T-helper 2 cell (primary cell): ENCODE data around the gene ALOXE3.
"Not testable (repeated sequence)": the region's sequence is repeated elsewhere in the genome, so short reads cannot be mapped to it uniquely, and the experiment has no call there.

Experiments
- DNase-seq, 5 experiments: peaks; one replicate each; pipeline versions ENCODE4 v3.0.0 to v3.0.0-alpha.2; 2012 to 2022

ALOXE3 gene

GRCh38 chr17:8087952-8088230 lies 30.4 kb downstream of the ALOXE3 start:
- DNase-seq = no peak

GRCh38 chr17:8087075-8087951 lies 31.0 kb downstream of the ALOXE3 start, which contains the start of gene ALOX12B:
TSS of gene ALOX12B (minus strand) at chr17:8087716. CDS start at chr17:8087442, 274 bp downstream.
- DNase-seq = no peak

- no peak for DNase-seq
These were observed 34.1 kb downstream of the ALOXE3 start for GRCh38 chr17:8084250-8084649.

GRCh38 chr17:8082292-8082691 lies 36.0 kb downstream of the ALOXE3 start:
- DNase-seq = no peak

GRCh38 chr17:8081876-8082275 lies 36.4 kb downstream of the ALOXE3 start:
- DNase-seq = no peak

- no peak for DNase-seq
These were observed 37.5 kb downstream of the ALOXE3 start for GRCh38 chr17:8080799-8081219.

GRCh38 chr17:8080208-8080798 lies 38.0 kb downstream of the ALOXE3 start:
- DNase-seq = no peak

GRCh38 chr17:8079291-8080207 lies 38.8 kb downstream of the ALOXE3 start:
- DNase-seq = peak; percentile 58 to 88 (median 65)

- DNase-seq = not testable (repeated sequence)
These were observed 40.4 kb downstream of the ALOXE3 start for GRCh38 chr17:8077939-8078338.

- no peak for DNase-seq
These were observed 41.6 kb downstream of the ALOXE3 start for GRCh38 chr17:8076502-8077266.

GRCh38 chr17:8075574-8076342 lies 42.6 kb downstream of the ALOXE3 start:
- DNase-seq = no peak

- no peak for DNase-seq
These were observed 43.2 kb downstream of the ALOXE3 start for GRCh38 chr17:8075081-8075480.

- no peak for DNase-seq
These were observed 43.8 kb downstream of the ALOXE3 start for GRCh38 chr17:8074554-8074953.

GRCh38 chr17:8073627-8074484 lies 44.5 kb downstream of the ALOXE3 start:
- DNase-seq = peak; percentile 64 to 83 (median 80)

- DNase-seq = peak in 1 of 5 experiments; percentile 32
These were observed 45.4 kb downstream of the ALOXE3 start for GRCh38 chr17:8072729-8073461.

- no peak for DNase-seq
These were observed 46.0 kb downstream of the ALOXE3 start for GRCh38 chr17:8072341-8072728.

- DNase-seq = no peak
These were observed 46.8 kb downstream of the ALOXE3 start for GRCh38 chr17:8071496-8071895.

- DNase-seq = no peak
These were observed 48.8 kb downstream of the ALOXE3 start for GRCh38 chr17:8069587-8069860.

- no peak for DNase-seq
These were observed 49.4 kb downstream of the ALOXE3 start for GRCh38 chr17:8068736-8069586.
